Fibroblast of skin of right biceps (primary cell): ENCODE results near the gene PPP4R3B.
"Not testable (repeated sequence)": the region's sequence is repeated elsewhere in the genome, so short reads cannot be mapped to it uniquely, and the experiment has no call there.

ENCODE experiments used
- DNase-seq: peaks from one replicate; pipeline ENCODE4 v3.0.0-alpha.2; 2013

The PPP4R3B gene

GRCh38 chr2:55595536-55595935 is 21.9 kb downstream of the PPP4R3B start:
- DNase-seq, result no peak

GRCh38 chr2:55592130-55592529 is 25.3 kb downstream of the PPP4R3B start:
- no peak for DNase-seq

GRCh38 chr2:55590810-55591440 is 26.5 kb downstream of the PPP4R3B start:
- DNase-seq, result peak; percentile 85

- peak; percentile 60 for DNase-seq
Measured at GRCh38 chr2:55585451-55586080, 31.9 kb downstream of the PPP4R3B start.

GRCh38 chr2:55581874-55582547 is 35.4 kb downstream of the PPP4R3B start:
- no peak for DNase-seq

- no peak for DNase-seq
Measured at GRCh38 chr2:55581435-55581834, 36.0 kb downstream of the PPP4R3B start.

GRCh38 chr2:55569002-55569401 is 48.4 kb downstream of the PPP4R3B start:
- not testable (repeated sequence) for DNase-seq

- DNase-seq, result peak; percentile 7
Measured at GRCh38 chr2:55567298-55567697, 50.1 kb downstream of the PPP4R3B start.

- no peak for DNase-seq
Measured at GRCh38 chr2:55565613-55566012, 51.8 kb downstream of the PPP4R3B start.

GRCh38 chr2:55560855-55561254 is 56.6 kb downstream of the PPP4R3B start:
- DNase-seq, result no peak

GRCh38 chr2:55556809-55557208 is 60.6 kb downstream of the PPP4R3B start:
- DNase-seq, result no peak

- peak; percentile 19 for DNase-seq
Measured at GRCh38 chr2:55555977-55556376, 61.4 kb downstream of the PPP4R3B start.

- DNase-seq, result no peak
Measured at GRCh38 chr2:55553321-55553720, 64.1 kb downstream of the PPP4R3B start.

GRCh38 chr2:55550368-55551102 is 66.9 kb downstream of the PPP4R3B start:
- peak; percentile 62 for DNase-seq

- DNase-seq, result not testable (repeated sequence)
Measured at GRCh38 chr2:55547679-55548078, 69.7 kb downstream of the PPP4R3B start.

GRCh38 chr2:55547001-55547400 is 70.4 kb downstream of the PPP4R3B start:
- no peak for DNase-seq

- no peak for DNase-seq
Measured at GRCh38 chr2:55530539-55531081, 86.8 kb downstream of the PPP4R3B start.

GRCh38 chr2:55526174-55526573 is 91.2 kb downstream of the PPP4R3B start:
- DNase-seq, result no peak

GRCh38 chr2:55524884-55525437 is 92.5 kb downstream of the PPP4R3B start:
- DNase-seq, result no peak

GRCh38 chr2:55519938-55520885 is 97.2 kb downstream of the PPP4R3B start:
- peak; percentile 27 for DNase-seq

GRCh38 chr2:55518841-55519165 is 98.6 kb downstream of the PPP4R3B start:
- no peak for DNase-seq
